NCI-H1694 (cell line): ENCODE results near the gene PSME1.
"Not testable (repeated sequence)": the region's sequence is repeated elsewhere in the genome, so short reads cannot be mapped to it uniquely, and the experiment has no call there.

Source experiments
- DNase-seq: peaks from one replicate; lab custom pipeline; 2025; lab: John Stamatoyannopoulos, UW

The PSME1 gene

DNA sequence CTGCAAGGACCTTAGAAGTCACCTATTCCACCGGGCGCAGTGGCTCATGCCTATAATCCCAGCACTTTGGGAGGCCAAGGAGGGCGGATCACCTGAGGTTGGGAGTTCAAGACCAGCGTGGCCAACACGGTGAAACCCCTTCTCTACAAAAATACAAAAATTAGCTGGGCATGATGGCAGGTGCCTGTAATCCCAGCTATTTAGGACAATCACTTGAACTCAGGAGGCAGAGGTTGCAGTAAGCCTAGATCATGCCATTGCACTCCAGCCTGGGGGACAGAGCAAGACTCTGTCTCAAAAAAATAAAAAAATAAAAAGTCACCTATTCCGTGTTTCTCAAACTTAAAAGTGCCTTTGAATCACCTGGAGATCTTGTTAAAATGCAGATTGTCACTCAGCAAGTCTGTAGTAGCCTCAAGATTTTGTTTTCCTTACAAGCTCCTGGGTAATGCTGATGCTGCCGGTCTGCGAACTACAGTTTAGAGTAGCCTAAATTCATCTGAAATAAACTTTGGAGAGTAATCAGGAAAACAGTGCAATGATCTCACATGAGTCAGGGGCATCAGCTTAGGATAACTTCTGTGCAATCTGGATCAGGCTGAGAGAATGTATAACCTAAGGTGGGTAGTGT is 30.3 kb upstream of the PSME1 start:
- not testable (repeated sequence) for DNase-seq

DNA sequence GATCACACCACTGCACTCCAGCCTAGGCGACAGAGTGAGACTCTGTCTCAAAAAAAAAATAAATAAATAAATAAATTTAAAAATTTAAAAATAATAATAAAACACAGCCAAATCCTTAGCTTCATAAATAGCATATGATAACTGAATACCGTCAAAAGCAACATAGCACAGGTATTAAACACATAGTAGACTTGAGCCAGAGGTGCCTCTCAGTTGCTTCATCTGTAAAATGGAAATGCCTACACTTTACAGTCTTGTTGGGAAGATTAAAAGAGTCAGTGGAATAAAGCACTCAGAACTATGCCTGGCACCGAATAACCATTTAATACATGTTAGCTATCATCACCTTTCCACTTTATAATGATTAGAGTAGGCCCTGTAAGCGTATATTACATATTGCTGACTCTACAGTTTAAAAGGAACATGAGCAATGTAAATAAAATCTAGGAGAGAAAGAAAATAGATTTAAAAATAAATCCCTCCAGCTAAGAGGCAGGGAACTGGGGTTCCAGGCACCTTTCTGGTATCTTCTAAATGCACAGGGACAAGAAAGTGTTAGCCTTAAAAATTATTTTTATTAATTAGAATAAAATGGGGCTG is 29.2 kb upstream of the PSME1 start:
- no peak for DNase-seq

DNA sequence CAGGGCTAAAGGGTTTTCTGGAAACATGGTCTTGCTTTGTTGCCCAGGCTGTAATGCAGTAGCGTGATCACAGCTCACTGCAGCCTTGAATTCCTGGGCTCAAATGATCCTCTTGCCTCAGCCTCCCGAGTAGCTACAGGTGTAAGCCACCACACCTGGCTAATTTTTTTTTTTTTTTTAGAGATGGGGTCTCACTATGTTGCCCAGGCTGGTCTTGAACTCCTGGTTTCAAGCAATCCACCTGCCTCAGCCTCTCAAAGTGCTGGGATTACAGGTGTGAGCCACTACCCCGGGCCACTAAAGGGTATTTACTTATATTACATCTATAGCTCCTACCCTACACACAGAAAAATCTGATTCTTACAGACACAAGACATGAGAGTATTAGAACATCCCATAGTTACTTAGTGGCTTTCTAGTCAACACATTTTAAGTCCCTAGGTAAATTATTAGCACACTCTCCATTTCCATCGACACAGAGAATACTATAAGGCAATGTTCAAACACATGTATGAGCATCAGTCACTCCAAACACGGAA is 27.6 kb upstream of the PSME1 start:
- no peak for DNase-seq

DNA sequence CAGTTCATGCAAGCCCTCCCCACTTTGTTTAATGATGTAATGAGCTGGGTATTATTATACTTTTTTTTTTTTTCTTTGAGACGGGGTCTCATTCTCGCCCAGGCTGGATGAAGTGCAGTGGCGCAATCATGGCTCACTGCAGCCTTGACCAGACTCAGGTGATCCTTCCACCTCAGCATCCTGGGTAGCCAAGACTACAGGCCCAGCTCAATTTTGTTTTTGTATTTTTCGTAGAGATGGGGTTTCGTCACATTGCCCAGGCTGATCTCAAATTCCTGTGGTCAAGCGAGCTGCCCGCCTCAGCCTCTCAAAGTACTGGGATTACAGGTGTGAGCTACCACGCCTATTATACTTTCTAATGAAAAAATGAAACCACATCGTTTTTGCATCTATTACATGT is 25.9 kb upstream of the PSME1 start:
- no peak for DNase-seq

DNA sequence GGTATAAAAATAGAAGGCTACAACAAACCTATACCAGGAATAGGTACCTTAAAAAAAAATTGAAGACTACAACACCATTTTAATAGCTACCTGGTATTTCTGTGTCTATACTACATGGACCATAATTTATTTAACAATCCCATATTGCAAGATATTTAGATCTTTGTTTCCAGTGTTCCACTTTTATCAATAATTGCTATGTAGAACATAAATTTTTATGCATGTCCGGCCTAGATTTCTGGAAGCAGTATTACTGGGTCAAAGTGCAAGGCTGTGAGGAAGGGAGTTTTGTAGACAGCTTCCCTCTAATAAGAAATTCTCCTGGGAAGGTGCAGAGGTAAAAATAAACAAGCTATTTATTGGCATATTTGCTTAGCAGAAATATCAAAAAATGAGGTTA is 25.5 kb upstream of the PSME1 start:
- no peak for DNase-seq

DNA sequence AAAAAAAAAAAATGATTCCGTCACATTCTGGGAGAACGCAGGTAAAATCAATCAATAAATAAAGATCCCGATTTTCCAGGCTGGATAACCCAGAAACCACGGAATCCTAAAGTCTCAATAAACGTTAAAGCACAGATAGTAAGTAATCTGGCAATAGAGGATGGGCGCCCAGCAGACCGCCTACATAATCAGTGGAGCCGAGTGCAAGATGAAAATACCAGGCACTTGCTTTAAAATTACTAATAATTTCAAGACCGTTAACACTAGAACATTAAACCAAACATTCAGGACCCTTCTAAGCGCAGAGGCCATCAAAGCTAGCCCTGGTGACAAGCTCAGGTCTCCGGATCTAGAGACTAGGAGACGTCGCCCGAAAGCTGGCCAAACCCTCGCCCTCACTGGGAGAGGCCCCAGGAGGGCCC is 22.6 kb upstream of the PSME1 start:
- no peak for DNase-seq

DNA sequence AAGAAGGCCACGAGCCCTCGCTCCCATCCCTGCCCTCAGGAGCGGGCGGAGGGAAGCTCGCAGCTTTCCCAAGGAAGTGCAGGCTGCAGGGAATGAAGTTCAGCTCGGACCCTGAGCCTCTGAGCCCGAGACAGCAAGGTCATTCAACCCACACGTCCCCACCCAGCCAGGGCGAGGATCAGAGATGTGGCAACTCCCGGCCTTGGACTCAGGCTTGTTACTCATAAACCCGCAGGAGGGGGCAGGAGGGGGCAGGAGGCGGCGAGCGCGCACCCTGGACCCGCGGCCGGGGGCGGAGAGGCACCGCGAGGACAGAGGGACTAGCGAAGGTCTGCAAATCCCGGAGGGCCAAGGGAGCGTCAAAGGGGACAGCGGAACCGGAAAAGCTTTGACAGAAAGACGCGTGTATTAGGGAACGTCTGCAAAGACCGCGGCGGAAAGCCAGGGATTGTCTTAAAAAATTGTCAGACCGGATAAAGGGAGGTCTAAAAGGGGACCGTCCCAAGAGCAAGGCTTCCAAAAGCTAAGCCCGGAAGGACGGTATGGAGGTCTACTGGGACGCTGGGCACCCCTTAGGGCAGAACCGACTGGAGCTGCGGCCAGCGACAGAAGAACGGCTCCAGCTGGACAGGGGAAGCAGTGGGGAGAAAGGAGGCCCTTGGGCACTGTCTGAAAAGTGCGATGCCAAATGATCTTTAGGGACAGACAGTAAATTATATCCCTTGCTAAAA is 22.0 kb upstream of the PSME1 start:
- DNase-seq: peak; percentile 73

DNA sequence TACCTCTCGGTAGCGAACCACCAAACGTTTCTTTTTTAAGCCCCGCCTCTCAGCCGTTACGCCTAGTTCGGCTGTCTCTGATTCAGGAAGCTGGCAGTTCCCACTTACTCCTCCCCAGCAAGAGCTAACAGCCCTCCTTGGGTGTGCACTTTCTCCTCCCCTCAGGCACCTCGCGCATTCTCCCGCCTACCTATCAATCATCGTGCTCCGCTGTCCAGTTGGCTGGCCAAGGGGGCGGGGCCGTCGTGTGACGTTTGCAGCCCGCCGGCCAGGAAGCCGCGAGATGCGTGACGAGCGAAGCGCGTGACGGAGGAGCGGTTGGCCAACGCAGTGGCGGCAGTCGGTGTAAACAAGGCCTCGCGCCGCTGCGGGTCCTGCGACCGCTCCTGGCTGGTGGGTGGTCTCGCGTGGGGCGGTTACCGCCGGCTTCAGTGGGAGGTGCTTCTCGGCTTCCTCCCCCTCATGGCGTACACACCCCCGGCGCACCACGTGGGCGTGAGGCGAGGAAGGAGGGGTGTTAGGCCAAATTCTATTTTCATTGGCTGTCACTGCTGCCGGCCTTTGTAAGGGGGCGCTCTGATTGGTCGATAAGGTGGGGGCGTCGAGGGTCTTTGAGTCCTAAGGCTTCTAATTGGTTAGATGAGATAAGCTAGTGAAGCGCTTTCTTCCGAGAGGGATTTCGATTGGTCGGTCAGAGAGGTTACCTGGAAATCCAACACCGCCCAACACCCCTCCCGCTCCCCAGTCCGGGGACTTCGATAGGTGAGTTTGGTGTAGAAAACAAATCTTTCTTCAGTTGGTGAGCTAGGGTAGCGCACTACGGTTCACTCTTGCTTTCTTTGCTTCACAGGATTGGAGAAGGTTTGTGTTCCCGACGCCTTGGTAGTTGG is 21.2 kb upstream of the PSME1 start, which contains the start of the genes DCAF11 and NRL:
TSS of gene DCAF11 (plus strand) at position 246 of the 890 bp plus-strand sequence. CDS start 818 bp downstream, outside the sequence.
TSS of gene NRL (minus strand) at position 418 of the 890 bp plus-strand sequence. CDS start 32,101 bp downstream, outside the sequence.
- DNase-seq: peak; percentile 99

DNA sequence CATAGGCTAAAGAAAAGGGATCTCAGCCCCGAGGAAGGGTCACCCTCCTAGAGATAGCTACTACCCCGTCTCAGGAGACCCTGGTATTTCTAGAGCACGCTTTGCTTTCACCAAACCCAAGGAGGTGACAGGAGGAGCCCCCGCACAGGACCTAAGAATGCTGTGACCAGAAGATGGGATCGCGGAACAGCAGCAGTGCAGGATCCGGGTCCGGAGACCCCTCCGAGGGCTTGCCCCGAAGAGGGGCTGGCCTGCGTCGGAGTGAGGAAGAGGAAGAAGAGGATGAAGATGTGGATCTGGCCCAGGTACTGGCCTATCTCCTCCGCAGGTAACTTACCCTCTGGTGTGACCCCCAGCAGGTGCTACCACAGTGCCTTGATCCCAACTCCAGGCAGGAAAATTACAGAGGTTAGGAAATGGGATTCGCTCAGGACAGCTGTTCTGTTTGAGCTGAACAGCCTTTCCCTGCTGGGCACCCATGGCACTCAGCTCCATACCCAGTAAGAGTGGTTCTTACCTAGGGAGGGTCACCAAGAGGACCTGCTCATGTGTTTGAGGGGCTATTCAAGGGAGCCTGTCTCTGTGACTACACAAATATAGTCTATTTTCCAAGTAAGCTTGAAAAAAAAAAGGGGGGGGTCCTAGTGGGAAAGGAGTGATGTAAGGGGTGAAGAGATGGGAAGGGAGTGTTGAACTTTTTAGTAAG is 20.4 kb upstream of the PSME1 start:
- no peak for DNase-seq

DNA sequence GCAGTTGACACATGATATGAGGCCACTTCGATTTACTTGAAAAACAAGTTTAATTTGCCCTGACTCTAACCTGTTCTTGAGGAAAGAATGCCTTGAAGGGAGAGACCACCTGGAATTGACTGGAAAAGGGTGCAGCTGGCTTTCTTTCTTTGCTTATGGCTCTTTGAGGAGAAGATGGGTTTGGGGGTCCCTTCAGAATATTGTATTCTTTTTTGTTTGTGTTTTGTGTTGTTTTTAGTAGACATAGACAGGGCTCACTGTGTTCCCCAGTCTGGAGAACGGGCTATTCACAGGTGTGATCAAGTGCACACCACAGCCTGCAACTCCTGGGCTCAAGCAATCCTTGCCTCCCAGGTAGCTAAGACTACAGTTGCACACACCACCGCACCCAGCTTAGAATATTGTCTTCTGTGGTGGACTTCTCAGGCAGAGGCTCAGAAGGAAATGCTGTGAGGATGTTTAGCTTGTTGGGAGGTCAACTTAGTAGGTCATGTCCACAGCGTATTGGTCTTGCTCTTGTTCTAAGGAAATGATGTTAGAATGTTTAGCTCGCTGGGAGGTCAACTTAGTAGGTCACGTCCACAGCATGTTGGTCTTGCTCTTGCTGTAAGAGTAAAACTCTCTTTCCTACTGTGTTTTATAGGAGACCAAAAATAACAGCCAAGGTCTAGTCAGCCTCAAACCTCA is 19.7 kb upstream of the PSME1 start:
- DNase-seq: no peak

DNA sequence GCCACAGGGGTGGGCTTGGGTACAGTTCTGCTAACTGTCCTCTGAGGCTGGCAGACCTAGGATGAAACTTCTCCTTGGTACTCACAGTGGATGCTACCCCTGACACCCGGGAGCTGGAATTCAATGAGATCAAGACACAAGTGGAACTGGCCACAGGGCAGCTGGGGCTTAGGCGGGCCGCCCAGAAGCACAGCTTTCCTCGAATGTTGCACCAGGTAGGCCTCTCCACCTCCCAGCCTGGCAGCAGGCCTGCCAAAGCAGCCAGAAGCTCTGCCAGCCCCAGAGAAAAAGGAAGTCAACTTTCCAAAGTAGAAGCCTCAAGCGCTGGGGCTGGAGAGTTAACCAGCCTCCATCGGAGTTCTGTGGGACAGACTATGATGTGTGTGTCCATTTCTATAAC is 18.8 kb upstream of the PSME1 start:
- no peak for DNase-seq

DNA sequence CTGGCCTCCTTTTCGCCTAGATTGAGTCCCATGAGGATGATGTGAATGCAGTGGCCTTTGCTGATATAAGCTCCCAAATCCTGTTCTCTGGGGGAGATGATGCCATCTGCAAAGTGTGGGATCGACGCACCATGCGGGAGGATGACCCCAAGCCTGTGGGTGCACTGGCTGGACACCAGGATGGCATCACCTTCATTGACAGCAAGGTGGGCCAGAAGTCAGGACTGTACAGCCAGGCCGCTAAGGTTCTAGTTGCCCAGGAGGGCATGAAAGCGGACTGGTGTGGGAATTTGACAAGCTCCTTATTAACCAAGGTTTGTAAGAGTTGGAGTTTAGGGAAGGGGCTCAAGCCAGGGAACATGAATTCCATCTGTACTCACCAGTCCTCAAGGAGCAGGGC is 16.3 kb upstream of the PSME1 start:
- DNase-seq: no peak

DNA sequence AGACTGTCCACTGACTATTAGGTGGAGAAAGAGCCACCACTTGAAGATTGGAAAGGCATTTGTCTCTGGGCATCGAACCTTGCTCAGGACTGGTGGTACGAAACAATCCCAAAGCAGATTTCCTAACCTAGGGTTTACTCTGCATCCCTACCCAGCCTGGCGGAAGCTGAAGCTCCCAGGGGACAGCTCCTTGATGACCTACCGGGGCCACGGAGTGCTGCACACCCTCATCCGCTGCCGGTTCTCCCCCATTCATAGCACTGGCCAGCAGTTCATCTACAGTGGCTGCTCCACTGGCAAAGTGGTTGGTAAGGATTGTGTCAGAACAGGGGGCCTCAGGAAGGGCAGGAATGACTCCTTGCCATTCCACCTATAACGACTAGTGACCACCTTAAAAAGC is 14.8 kb upstream of the PSME1 start:
- no peak for DNase-seq

DNA sequence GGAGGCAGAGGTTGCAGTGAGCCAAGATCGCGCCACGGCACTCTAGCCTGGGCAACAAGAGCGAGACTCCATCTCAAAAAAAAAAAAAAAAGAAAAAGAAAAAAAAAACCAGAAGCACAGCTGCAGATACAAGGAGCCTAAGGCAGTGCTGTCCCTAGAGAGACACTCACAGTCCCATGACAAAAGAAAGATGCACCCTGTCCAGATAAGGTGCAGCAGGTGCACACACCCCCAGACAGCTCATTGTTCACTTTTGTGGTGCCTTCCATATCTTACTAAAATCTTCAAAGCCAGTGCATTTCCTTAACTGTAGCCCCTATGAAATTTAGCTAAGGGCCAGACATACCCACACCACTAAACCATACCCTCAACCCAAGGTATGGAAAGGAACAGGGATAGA is 13.6 kb upstream of the PSME1 start:
- no peak for DNase-seq

DNA sequence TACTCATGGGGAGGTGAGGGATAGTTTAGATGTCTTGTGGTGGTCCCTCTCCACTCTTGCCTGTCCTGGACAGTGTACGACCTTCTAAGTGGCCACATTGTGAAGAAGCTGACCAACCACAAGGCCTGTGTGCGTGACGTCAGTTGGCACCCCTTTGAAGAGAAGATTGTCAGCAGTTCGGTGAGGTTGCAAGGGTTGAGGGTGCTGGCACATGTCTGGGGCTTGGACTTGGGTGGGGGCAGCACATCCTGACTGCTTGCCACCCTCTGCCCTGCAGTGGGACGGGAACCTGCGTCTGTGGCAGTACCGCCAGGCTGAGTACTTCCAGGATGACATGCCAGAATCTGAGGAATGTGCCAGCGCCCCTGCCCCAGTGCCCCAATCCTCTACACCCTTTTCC is 13.1 kb upstream of the PSME1 start:
- DNase-seq: no peak

DNA sequence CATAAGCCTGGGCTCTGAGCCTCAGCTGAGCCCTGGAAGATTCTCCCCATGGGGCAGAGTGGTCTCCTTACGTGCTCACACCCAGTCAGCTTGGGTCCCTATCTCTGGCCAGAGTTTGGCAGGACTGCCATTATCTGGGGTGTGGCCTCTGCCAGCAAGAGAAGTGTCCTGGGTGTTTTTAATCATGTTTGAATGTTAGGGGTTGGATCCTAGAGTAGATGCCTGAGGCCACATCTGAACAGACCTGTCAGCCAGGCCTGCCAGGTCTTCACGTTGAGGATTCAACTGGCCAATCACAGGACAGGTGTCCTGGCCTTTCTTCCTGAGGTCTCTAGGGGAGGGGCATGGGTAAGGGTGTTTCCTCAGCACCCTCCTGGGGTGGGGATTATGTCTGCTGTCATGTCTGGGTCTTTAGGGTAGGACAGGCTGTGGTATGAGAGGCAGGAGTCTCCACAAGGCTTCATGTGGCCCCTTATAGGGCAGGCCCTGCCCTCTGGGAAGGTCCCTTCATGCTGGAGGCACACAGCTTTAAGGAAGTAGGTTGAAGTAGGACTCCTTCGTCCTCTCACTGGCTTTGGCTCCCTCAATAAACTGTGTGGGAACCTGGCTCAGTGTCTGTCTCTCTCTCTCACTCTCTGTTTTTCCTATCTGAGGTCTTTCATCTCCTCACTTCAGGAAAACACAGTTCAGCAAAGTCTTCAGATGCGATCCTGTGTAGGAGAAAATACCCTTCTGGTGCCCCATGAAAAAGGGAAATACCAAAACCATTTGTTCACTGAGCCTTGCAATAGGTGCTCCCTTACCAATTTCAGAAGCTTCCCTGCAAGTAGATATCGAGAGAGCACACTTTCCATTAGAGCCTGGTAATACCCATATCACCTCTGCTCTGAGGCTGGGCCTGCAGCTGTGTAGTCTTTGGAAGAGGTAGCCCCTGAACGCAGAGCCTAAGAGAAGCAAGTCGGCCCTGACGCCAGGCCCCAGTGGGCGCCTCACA is 12.3 kb upstream of the PSME1 start:
- no peak for DNase-seq

DNA sequence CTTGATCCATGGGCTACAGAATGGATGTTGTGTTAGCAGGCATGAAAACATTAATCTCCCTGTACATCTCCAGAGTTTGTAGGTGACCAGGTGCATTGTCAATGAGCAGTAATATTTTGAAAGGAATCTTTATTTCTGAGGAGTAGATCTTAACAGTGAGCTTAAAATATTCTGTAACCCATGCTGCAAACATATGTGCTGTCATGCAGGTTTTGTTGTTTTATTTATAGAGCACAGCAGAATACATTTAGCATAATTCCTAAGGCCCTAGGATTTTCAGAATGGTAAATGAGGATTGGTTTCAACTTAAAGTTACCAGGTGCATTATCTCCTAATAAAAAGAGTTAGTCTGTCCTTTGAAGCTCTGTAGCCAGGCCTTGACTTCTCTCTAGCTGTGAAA is 9.1 kb upstream of the PSME1 start:
- DNase-seq: no peak

DNA sequence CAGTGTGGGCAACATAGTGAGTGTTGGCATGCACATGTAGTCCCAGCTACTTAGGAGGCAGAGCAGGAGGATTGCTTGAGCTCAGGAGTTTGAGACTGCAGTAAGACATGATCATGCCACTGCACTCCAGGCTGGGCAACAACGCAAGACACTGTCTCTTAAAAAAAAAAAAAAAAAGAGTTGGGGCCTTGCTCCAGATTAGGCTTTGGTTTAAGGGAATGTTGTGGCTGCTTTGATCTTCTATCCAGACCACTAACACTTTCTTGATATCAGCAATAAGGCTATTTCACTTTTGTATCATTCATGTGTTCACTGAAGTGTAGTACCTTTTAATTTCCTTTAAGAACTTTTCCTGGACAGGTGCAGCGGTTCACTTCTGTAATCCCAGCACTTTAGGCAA is 8.3 kb upstream of the PSME1 start:
- no peak for DNase-seq

DNA sequence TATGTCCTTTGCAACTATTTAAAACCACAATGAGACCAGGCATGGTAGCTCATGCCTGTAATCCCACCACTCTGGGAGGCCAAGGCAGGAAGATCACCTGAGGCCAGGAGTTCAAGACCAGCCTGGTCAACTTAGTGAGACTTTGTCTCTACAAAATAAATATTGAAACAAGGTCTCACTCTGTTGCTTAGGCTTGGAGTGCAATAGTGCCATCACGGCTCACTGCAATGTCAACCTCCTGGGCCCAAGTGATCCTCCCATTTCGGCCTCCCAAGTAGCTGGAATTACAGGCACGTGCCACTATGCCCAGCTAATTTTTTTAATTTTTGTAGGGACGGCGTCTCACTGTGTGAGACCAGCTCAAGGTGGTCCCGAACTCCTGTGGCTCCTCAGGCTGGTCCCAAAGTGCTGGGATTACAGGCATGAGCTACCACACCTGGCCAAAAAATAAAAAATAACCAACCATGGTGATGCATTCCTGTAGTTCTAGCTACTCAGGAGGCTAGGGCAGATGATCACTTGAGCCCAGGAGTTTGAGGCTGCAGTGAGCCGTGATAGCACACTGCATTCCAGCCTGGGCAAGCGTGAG is 6.5 kb upstream of the PSME1 start:
- DNase-seq: no peak
